LHCN-M2 (cell line): ENCODE data around the gene SPATC1L. TPM values are rescaled to one million over a fixed set of nuclear protein-coding genes. Genes with fewer than 3 reads are reported as not detected.

Experiments
- DNase-seq: peaks from one replicate; pipeline ENCODE4 v3.0.0-alpha.2; 2012; ENCODE audit warnings: low read depth
- total RNA-seq: library from RNA; depleted of rRNA; stranded (reverse); fragments of >200 nt; gene quantifications from 2 replicates; pipeline ENCODE4 v1.2.3, GENCODE V29; 2014

Gene SPATC1L
- total RNA-seq, 1 experiment from 2014 or later, result 18.4 TPM

GRCh38 chr21:46136739-46137349 lies 47.4 kb downstream of the SPATC1L start:
- no peak for DNase-seq

- no peak for DNase-seq
These were observed 48.4 kb downstream of the SPATC1L start for GRCh38 chr21:46135782-46136395.

GRCh38 chr21:46131838-46132651 lies 52.2 kb downstream of the SPATC1L start:
- no peak for DNase-seq

GRCh38 chr21:46131588-46131837 lies 52.7 kb downstream of the SPATC1L start:
- DNase-seq, result no peak

- DNase-seq, result no peak
These were observed 53.2 kb downstream of the SPATC1L start for GRCh38 chr21:46130831-46131587.

- no peak for DNase-seq
These were observed 54.2 kb downstream of the SPATC1L start for GRCh38 chr21:46129846-46130651.

GRCh38 chr21:46128933-46129571 lies 55.2 kb downstream of the SPATC1L start:
- no peak for DNase-seq

- no peak for DNase-seq
These were observed 55.9 kb downstream of the SPATC1L start for GRCh38 chr21:46128106-46128932.

GRCh38 chr21:46127239-46128105 lies 56.8 kb downstream of the SPATC1L start:
- DNase-seq, result no peak

- no peak for DNase-seq
These were observed 57.7 kb downstream of the SPATC1L start for GRCh38 chr21:46126309-46127238.

- no peak for DNase-seq
These were observed 58.4 kb downstream of the SPATC1L start for GRCh38 chr21:46125846-46126301.

- no peak for DNase-seq
These were observed 59.1 kb downstream of the SPATC1L start for GRCh38 chr21:46124926-46125845.

- no peak for DNase-seq
These were observed 60.0 kb downstream of the SPATC1L start for GRCh38 chr21:46124083-46124925.

- no peak for DNase-seq
These were observed 61.2 kb downstream of the SPATC1L start for GRCh38 chr21:46122758-46123683.

- DNase-seq, result peak; percentile 49
These were observed 62.0 kb downstream of the SPATC1L start for GRCh38 chr21:46122237-46122671.
